AG04450 (cell line): ENCODE measurements around the gene PLEKHN1. TPM values are rescaled to one million over a fixed set of nuclear protein-coding genes. Genes with fewer than 3 reads are reported as not detected.

Source experiments
- CTCF ChIA-PET: fragments of 300-600, 350-600 bp; formaldehyde crosslinking; extraction: SDS; loops from one replicate; lab custom pipeline; 2022; ENCODE audit warnings: antibody characterized with exemption, inconsistent platforms; lab: Charles Lee
- POLR2A ChIA-PET: fragments of 350-600 bp; formaldehyde crosslinking; extraction: SDS; loops from one replicate; lab custom pipeline; 2021; ENCODE audit warnings: antibody characterized with exemption, inconsistent platforms; lab: Yijun Ruan, JAX
- DNase-seq: peaks from one replicate; pipeline ENCODE4 v3.0.0-alpha.2; 2011; ENCODE audit warnings: low read depth, low spot score
- H3K27ac ChIP-seq: one replicate; pipeline ENCODE4 v1.5.1; 2012; ENCODE audit warnings: low read depth, low read length, control low read depth
- H3K27me3 ChIP-seq: one replicate; pipeline ENCODE4 v1.6.0; 2012; ENCODE audit warnings: low read length; ENCODE audit not compliant: control insufficient read depth, insufficient read depth
- H3K4me3 ChIP-seq: 2 replicates; pipeline ENCODE4 v1.5.1; 2011; ENCODE audit warnings: mild to moderate bottlenecking, low read depth, low read length, control low read depth
- H3K9me3 ChIP-seq: 2 replicates; pipeline ENCODE4 v1.5.1; 2012; ENCODE audit warnings: low read length; ENCODE audit not compliant: control insufficient read depth, insufficient read depth
- CTCF ChIP-seq: IDR thresholded peaks from 2 replicates; pipeline ENCODE4 v1.5.1; 2011; ENCODE audit warnings: low read depth, low read length, control low read depth, inconsistent platforms
- polyA plus RNA-seq: library from polyadenylated mRNA; depleted of rRNA; stranded (reverse); fragments of >200 nt; gene quantifications from 2 replicates; pipeline ENCODE4 v1.2.3, GENCODE V29; 2011

PLEKHN1 gene
- polyA plus RNA-seq, 1 experiment: 0.15 TPM

DNA sequence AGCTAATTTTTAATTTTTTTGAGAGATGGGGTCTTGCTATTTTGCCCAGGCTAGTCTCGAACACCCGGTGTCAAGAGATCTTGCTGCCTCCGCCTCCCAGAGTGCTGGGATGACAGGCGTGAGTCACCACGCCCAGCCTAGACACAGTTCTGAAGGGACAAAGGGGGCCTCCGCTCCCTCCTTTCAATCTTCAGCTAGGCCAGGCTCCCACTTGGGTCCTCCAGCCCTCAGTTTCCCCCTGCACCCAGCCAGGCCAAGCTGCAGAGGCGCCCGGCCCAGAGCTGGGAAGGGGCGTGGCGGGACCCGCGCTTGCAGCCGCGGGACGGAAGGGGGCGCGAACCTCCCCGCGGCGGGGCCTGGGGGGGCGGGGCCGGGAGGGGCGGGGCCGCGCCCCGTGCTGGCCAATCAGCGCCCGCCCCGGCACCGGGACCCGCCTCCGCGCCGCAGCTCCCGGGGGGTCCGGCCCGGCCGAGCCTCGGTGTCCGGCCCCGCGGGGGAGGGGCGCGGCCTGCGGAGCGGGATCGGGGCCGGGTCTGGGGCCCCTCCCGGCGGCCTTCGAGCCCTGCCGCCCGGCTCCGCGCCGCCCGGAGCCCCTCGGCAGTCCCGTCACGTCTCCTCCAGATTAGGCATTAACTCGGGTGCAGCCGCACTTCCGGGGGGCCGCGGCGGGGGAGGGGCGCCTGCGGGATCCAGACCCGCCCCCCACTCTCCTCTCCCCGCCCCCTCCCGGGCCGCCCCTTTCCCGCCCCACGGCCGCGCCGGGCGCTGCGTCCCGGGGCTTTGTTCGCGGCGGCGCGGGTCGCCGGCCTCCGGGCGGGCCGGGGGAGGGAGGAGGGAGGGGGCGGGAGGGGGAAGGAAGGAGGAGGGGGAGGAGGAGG is 53.1 kb downstream of the PLEKHN1 start:
- POLR2A ChIA-PET: interaction anchor here (0.7 to 1.1 kb wide), 4 partner anchors 13 to 245 kb away, joined by 3 to 5 read pairs (median 4); no protein-coding TSS in a partner anchor
- DNase-seq: peak; percentile 37
- H3K9me3 ChIP-seq: peaks cover under 1% of the 10 kb centered on the region; the same call in 1 of the 2 replicates
- H3K4me3 ChIP-seq: peak overlapping the region; percentile 57
- TF ChIP-seq CTCF: peak; percentile 44
- H3K27me3 ChIP-seq: no peaks in the 10 kb centered on the region
- no peak overlapping the region for H3K27ac ChIP-seq
- CTCF ChIA-PET: interaction anchor here (0.6 to 1.4 kb wide), 6 partner anchors 9 to 44 kb away, joined by 3 to 11 read pairs (median 3); no protein-coding TSS in a partner anchor

GRCh38 chr1:1020000-1020404 is 53.7 kb downstream of the PLEKHN1 start, which contains the start of gene AGRN:
Gene AGRN, plus strand, starts transcription at chr1:1020120. Its CDS starts 53 bp downstream, at chr1:1020173.
- TF ChIP-seq CTCF: no peak
- Histone ChIP-seq H3K27me3 (no peaks in the 10 kb centered on the region), H3K27ac (no peak within 1 kb of the TSS), H3K4me3 (peak within 1 kb of the TSS; percentile 66), H3K9me3 (no peaks in the 10 kb centered on the region; the same call in 1 of the 2 replicates)
- ChIA-PET CTCF (interaction anchor here (0.6 to 1.4 kb wide), 2 partner anchors 13 to 18 kb away, joined by 3 to 9 read pairs; no protein-coding TSS in a partner anchor), POLR2A (interaction anchor here (0.7 to 1.1 kb wide), 2 partner anchors 14 to 61 kb away, joined by 3 read pairs; partner anchors contain the start of gene NOC2L)
- DNase-seq: no peak

DNA sequence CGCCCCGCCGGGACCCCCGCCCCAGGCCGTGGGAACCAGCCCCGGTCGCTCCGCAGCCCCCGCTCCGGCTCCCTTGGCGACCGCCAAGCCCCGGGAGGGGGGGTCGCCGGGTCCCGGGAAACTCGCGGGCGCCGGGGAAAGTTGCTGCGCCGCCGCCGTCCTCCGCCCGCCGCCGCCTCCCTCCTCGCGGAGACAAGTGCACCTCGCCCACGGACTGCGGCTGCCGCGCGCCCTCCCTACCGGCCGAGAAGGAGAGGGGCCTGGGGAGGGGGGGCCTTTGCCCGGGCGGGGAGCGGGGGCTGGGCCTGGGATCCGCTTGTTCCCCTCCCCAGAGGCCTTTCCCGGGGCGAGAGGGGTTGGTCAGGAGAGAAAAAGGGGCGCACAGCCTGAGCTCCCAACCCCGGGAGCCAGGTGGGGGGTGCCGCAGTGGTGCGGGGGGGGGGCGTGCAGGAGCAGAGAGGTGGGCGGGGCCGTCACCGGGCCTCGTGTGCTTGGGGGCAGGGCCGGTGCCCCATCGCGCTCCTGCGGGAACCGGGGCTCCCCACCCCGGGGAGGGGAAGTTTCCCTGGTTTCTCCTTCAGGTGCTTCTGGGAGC is 54.2 kb downstream of the PLEKHN1 start:
- Histone ChIP-seq H3K27me3 (no peaks in the 10 kb centered on the region), H3K4me3 (peak overlapping the region; percentile 66), H3K27ac (no peak overlapping the region), H3K9me3 (no peaks in the 10 kb centered on the region; the same call in 1 of the 2 replicates)
- ChIA-PET CTCF (interaction anchor here (0.6 kb wide), 1 partner anchor 18 kb away, joined by 9 read pairs; no protein-coding TSS in a partner anchor), POLR2A (interaction anchor here (0.7 kb wide), 1 partner anchor 61 kb away, joined by 3 read pairs; the partner anchor contains the start of gene NOC2L)
- DNase-seq: no peak
- no peak for TF ChIP-seq CTCF

DNA sequence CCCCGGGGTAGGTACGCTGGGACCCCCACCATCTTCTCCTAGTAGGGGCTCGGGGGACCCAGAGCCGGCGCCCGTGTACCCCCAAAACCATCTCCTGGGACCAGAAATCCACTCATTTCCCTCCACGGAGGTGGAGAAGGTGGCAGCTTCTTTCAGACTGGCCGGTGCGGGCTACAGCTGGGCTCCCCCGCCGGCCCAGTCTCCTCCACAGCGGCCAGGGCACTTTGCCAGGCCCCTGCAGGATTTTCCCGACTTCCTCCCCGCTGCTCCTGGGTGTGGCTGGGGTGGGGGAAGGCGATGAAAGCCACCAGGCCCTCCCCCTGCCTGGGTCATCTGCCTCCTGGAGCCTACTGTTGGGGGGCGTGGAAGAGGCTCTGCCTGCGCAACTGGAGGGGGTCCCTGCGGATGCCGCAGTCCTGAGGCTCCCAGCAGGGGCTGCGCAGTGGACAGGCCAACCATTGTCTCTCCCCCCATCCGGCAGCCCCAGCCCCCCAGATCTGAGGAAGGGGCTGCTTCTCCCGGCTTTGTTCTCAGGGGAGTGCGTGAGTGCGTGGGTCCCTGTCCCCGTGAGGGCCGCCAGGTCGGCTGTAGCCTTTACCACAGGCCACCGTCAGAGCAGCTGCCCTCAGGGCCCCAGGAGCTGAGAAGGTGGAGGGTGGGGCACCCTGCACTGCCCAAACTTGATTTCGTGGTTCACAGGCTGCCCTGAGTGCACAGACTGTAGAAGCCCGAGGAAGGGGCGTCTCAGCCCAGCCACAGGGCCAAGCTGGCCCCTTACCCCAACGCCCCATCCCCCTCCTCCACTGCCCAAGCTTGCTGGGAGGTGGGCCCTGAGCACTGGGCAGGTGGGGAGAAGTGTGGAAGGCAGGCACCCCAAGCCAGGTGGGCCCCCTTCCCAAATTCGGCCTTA is 55.0 kb downstream of the PLEKHN1 start:
- DNase-seq: peak; percentile 15
- TF ChIP-seq CTCF: no peak
- H3K4me3 ChIP-seq: peak overlapping the region; percentile 66
- ChIA-PET POLR2A (interaction anchor here (0.7 to 1.4 kb wide), 3 partner anchors 20 to 110 kb away, joined by 3 to 6 read pairs (median 4); no protein-coding TSS in a partner anchor), CTCF (interaction anchor here (0.6 kb wide), 1 partner anchor 79 kb away, joined by 3 read pairs; no protein-coding TSS in a partner anchor)
- no peaks in the 10 kb centered on the region for H3K27me3 ChIP-seq
- H3K27ac ChIP-seq: peak overlapping the region; percentile 52
- no peaks in the 10 kb centered on the region; the same call in 1 of the 2 replicates for H3K9me3 ChIP-seq
